ENCODE results near the gene TRAF3IP3.

GRCh38 chr1:209720326-209720725 lies 35.5 kb upstream of the TRAF3IP3 start:
- TF ChIP-seq CTCF (IDR thresholded peaks at IDR 0.05) (no peak), POLR2A (IDR thresholded peaks at IDR 0.05) (no peak), EP300 (IDR thresholded peaks at IDR 0.05) (no peak), POLR2AphosphoS5 (IDR thresholded peaks at IDR 0.05) (no peak)
